Thymus (tissue), 11 donors: ENCODE measurements around the gene GAK. TPM values are rescaled to one million over a fixed set of nuclear protein-coding genes. Genes with fewer than 3 reads are reported as not detected.

Source experiments
- DNase-seq, 9 donors: peaks; one replicate each; pipeline ENCODE4 v3.0.0-alpha.2; 2013; ENCODE audit warnings: low spot score in 9 of 9, low read depth in 6 of 9, missing footprints in 1 of 9
- H3K27ac ChIP-seq, 2 donors: one replicate each; pipeline ENCODE4 v1.5.1; 2013; ENCODE audit warnings: control low read depth in 1 of 2, low read depth in 1 of 2, low read length in 1 of 2, mild to moderate bottlenecking in 1 of 2, moderate library complexity in 1 of 2
- H3K27me3 ChIP-seq, 2 donors: one replicate each; pipeline ENCODE4 v1.5.1; 2013; ENCODE audit warnings: low read length in 1 of 2; ENCODE audit not compliant: control insufficient read depth in 2 of 2, insufficient read depth in 1 of 2
- H3K36me3 ChIP-seq, 2 donors: one replicate each; pipeline ENCODE4 v1.5.1; 2013; ENCODE audit warnings: low read length in 1 of 2, mild to moderate bottlenecking in 1 of 2, moderate library complexity in 1 of 2; ENCODE audit not compliant: control insufficient read depth in 2 of 2, insufficient read depth in 2 of 2
- H3K4me1 ChIP-seq, 2 donors: one replicate each; pipeline ENCODE4 v1.5.1; 2013; ENCODE audit warnings: low read length in 2 of 2; ENCODE audit not compliant: control insufficient read depth in 2 of 2, insufficient read depth in 2 of 2
- H3K4me3 ChIP-seq, 2 donors: one replicate each; pipeline ENCODE4 v1.5.1; 2013; ENCODE audit warnings: low read length in 2 of 2, control low read depth in 1 of 2, mild to moderate bottlenecking in 1 of 2
- H3K9me3 ChIP-seq, 2 donors: one replicate each; pipeline ENCODE4 v1.5.1; 2013; ENCODE audit warnings: low read length in 1 of 2, mild to moderate bottlenecking in 1 of 2; ENCODE audit not compliant: control insufficient read depth in 2 of 2, insufficient read depth in 1 of 2
- WGBS: extraction: QIAGEN DNeasy Blood & Tissue Kit; methylation state at CpG from one replicate; pipeline ENCODE4 v1.1.7; 2013; 5-methylcytosine and 5-hydroxymethylcytosine counted together
- polyA plus RNA-seq: library from polyadenylated mRNA; stranded (reverse); fragments of 200-250 nt; gene quantifications from one replicate; pipeline ENCODE4 v1.2.3, GENCODE V29; 2013
- total RNA-seq: library from RNA; stranded (reverse); fragments of 120-200 nt; gene quantifications from one replicate; pipeline ENCODE4 v1.2.4, GENCODE V29; 2013
- donor health status: healthy.

GAK gene
- total and polyA plus RNA-seq, 2 donors, result 47.5 to 230 TPM

DNA sequence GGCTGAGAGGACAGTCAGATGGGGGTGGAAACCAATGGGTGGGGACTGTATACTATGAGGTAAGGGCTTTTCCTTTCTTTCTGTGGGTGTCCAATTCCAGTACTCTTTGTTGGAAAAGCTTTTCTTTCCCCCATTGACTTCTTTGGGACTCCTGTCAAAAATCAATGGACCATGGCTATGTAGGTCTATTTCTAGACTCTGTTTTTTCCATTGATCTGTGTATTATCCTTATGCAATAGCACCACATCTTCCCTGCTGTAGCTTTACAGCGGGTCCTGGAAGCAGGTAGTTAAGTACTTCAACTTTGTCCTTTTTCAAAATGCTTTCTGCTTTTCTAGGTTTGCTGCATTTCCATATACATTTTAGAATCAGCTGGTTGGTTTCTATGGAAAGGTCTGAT is 94.3 kb downstream of the GAK start:
- Histone ChIP-seq H3K27me3 (peaks cover 0 to 4% of the 10 kb centered on the region in 2 donors), H3K27ac (no peak overlapping the region), H3K4me1 (no peaks in the 10 kb centered on the region), H3K36me3 (no peaks in the 10 kb centered on the region), H3K4me3 (no peak overlapping the region), H3K9me3 (peaks cover 5 to 30% of the 10 kb centered on the region in 2 donors)
- 99% methylated on average over 1 of the region's 1 CpG for WGBS
- no peak for DNase-seq

DNA sequence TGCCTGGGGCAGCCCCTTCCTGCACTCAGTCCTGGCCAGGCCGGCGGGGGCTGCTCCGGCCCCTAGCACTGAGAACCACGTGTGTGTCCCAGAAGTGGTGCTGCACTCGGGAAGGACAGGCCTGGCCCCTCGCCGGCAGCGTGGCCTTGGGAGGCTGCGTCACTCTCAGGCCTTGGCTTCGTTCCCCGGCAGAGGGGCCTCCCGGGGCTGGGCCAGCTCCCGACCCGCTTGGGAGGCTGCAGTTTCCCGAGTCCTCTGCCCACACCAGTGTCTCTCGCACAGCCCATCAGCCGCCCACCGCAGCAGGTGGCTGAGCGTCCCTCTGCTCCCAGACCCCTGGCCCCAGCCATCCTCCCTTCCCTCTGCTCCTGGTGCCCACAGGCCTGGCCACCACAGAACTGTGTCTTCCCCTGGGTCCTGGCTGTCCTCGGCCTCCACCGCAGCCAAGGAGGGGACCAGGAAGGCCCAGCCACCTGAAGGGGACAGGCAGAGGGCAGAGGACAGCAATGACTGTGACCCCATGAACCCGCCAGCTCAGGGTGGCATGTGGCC is 95.3 kb downstream of the GAK start:
- Histone ChIP-seq H3K4me3 (no peak overlapping the region), H3K27me3 (peaks cover 0 to 8% of the 10 kb centered on the region in 2 donors), H3K9me3 (peaks cover 5 to 40% of the 10 kb centered on the region in 2 donors), H3K4me1 (no peaks in the 10 kb centered on the region), H3K36me3 (no peaks in the 10 kb centered on the region), H3K27ac (no peak overlapping the region)
- 94% methylated on average over 22 of the region's 22 CpGs for WGBS
- DNase-seq, result no peak

DNA sequence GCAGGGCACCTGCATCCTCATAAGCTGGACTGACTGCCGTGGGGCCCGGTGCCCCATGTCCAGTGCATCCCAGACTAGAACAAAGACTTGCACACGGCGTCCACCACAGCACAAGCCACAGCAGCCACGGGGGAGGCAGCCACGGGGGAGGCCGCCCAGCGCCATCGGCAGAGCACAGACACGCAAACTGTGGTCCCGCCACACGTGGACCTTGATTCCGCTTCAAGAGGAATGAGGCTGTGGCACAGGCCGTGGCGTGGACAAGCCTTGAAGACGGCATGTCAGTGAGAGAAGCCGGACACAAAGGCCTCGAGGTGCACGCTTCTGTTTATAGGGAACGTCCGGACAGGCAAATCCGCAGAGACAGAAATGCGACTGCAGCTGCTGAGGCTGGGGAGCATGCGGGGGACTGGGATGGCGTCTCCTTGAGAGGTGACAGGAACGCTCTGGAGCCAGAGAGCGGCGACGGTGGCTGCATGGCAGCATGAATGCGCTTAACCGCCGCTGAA is 96.1 kb downstream of the GAK start:
- Histone ChIP-seq H3K9me3 (peaks cover 7 to 47% of the 10 kb centered on the region in 2 donors), H3K4me1 (no peaks in the 10 kb centered on the region), H3K36me3 (no peaks in the 10 kb centered on the region), H3K4me3 (no peak overlapping the region), H3K27me3 (peaks cover 0 to 12% of the 10 kb centered on the region in 2 donors), H3K27ac (no peak overlapping the region)
- no peak for DNase-seq
- WGBS, result 98% methylated on average over 32 of the region's 32 CpGs

DNA sequence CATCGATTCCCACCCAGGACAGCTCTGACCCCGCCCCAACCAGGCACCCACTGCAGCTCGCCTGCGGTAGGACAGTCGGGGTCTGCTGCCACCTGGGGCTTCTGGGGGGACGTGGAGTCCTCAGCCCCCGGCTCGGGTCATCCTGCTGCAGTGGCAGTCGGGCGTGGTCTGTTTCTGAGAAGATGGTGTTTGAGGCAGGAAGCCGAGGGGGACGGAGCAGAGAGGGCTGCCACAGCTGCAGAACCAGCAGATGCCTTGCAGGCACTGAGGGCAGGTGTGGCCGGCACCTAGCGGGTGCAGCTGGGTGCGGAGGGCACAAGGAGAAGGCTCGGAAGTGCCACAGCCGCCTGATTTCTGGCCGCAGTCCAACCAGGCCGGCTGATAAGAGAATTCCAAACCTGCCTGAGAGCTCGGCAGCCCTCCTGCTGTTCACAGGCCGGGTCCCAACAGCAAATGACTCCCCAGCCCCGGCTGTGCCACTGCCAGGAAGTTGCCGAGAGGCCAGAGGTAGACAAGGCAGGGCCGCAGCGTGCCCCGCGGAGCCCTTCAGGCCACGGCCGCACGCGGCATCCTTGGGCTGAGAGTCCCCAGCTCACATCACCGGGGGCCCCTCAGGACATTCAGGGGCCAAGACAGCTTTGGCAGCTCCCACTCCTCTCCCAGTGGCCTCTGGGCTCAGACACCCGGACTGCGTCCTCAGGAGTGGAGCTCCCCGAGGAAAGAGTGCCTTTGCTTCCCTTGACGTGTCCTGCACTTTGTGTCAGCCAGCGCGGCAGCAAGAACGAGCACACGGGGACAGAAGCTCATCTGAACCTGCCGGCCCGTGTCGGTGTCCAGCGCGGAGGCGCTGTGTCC is 96.7 kb downstream of the GAK start:
- Histone ChIP-seq H3K36me3 (no peaks in the 10 kb centered on the region), H3K4me3 (no peak overlapping the region), H3K27ac (no peak overlapping the region), H3K4me1 (no peaks in the 10 kb centered on the region), H3K9me3 (peaks cover 7 to 47% of the 10 kb centered on the region in 2 donors), H3K27me3 (peaks cover 0 to 16% of the 10 kb centered on the region in 2 donors)
- 92% methylated on average over 46 of the region's 46 CpGs for WGBS
- no peak for DNase-seq

DNA sequence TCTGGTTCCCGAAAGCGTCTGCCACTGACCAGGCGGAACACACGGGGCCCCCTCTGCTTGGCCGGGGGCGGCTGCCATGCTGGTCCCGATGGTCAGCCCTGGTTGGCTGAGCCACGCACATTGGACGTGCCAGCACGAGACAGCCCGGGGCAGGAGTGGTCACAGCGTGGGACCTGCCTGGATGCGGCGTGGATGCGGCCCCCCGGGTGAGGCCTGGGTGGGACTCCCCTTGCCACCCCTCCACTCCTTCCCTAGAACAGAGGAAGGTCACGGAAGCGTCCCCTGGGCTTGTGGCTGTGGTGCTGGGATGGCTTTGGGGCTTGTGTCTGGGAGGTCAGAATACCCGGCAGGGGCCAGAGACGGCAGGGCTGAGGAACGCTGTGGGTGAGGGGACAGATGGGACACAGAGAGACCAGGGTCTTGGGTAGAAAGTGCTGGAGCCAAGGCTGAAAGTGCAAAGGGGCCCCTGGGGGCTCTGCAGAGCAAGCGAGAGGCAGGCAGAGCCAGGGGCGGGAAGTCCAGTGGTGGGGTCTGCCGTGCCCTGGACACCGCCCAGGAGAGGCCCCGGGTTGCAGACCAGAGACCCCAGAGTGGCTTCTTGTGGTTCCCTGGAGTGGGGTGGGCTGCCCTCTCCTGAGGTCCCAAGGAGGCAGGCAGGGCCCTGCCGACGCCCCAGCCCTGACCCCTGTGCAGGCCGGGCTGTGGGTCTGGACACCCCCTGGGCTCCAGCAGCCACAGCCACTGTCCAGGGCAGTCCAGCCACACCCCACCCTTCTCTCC is 97.6 kb downstream of the GAK start:
- Histone ChIP-seq H3K27ac (no peak overlapping the region), H3K4me3 (no peak overlapping the region), H3K4me1 (no peaks in the 10 kb centered on the region), H3K9me3 (peaks cover 7 to 47% of the 10 kb centered on the region in 2 donors), H3K27me3 (peaks cover 0 to 25% of the 10 kb centered on the region in 2 donors), H3K36me3 (no peaks in the 10 kb centered on the region)
- WGBS, result 91% methylated on average over 29 of the region's 29 CpGs
- no peak for DNase-seq

DNA sequence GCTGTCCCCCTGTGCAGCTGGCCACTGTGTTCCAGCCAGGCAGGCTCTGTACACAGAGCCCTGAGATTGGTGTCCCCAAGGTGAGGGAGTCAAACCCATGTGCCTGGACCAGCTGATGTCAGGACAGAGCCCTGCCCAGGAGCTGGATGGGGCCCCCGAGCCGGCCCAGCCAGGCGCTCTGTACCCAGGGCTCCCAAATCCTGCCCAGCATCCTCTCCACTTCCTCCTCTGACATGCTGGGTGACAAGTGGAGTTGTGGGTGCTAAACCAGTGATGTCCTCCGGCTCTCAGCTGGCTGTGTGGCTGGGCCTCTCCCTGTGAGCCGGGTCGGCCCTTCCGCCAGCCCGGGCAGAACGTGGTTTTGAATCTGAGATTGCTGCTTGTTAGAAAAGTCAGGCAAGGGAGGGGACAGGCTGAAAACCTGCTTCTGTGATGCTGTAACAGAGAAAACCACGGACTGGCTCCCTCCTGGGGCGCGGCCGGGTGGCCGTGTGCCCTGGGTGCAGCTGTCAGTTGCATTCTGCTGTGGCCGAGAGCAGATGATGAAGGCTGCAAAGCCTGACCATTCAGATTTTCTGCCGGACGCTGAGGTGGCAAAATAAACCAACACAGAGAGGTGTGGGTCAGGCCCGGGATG is 98.3 kb downstream of the GAK start:
- Histone ChIP-seq H3K27me3 (peaks cover 5 to 32% of the 10 kb centered on the region in 2 donors), H3K9me3 (peaks cover 7 to 47% of the 10 kb centered on the region in 2 donors), H3K4me1 (no peaks in the 10 kb centered on the region), H3K4me3 (no peak overlapping the region), H3K36me3 (no peaks in the 10 kb centered on the region), H3K27ac (no peak overlapping the region)
- 71% methylated on average over 18 of the region's 18 CpGs for WGBS
- DNase-seq, result no peak

DNA sequence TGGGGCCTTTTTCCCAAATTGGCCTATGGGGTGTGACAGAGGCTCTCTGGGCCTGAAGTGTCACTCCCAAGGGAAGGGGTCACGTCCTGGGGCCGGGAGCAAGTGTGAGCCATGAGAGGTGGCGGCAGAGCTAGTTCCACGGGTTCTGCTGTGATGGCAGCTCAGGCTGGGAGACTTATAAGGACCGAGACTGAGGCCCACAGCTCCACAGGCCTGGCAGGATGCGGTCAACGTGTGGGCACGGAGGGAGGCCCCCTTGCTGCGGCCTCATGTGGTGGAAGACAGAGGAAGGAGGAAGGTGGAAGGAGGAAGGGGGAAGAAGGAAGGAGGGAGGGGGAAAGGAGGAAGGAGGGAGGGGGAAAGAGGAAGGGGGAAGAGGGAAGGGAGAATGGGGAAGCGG is 99.0 kb downstream of the GAK start:
- H3K36me3 ChIP-seq, result no peaks in the 10 kb centered on the region
- no peak overlapping the region for H3K4me3 ChIP-seq
- 37% methylated on average over 10 of the region's 10 CpGs for WGBS
- peaks cover 12 to 39% of the 10 kb centered on the region in 2 donors for H3K27me3 ChIP-seq
- peaks cover 7 to 47% of the 10 kb centered on the region in 2 donors for H3K9me3 ChIP-seq
- no peak overlapping the region for H3K27ac ChIP-seq
- DNase-seq, result no peak
- no peaks in the 10 kb centered on the region for H3K4me1 ChIP-seq

DNA sequence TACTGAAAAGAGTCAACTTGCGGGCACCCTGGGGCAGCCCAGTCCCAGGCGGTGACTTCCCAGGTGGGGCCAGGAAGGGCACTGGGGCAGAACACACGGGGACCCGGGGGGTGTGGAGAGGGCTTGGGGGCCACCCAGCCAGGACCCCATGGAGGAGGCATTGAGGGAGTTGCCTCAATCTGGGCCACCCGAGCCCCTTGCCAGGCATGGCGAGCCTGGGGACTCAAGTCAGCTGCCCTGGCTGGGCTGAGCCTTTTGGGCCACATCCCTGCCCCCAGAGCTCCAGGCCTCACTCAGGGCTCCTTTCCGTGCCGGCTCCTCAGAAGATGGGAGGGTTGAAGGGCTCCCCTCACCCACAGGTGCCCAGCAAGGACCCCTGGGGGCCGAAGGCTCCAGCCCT is 99.6 kb downstream of the GAK start:
- no peaks in the 10 kb centered on the region for H3K4me1 ChIP-seq
- DNase-seq, result no peak
- no peaks in the 10 kb centered on the region for H3K36me3 ChIP-seq
- H3K27me3 ChIP-seq, result peaks cover 18 to 45% of the 10 kb centered on the region in 2 donors
- peaks cover 6 to 44% of the 10 kb centered on the region in 2 donors for H3K9me3 ChIP-seq
- 96% methylated on average over 9 of the region's 9 CpGs for WGBS
- no peak overlapping the region for H3K27ac ChIP-seq
- H3K4me3 ChIP-seq, result no peak overlapping the region
